ENCODE data around the gene BDH1.

The BDH1 gene

GRCh38 chr3:197554562-197555280 is 1.0 kb downstream of the BDH1 start:
- H3K4me3 ChIP-seq (ENCODE audit: low read depth, low read length) = peak overlapping the region; percentile 95
- TF ChIP-seq, protein P1, sequence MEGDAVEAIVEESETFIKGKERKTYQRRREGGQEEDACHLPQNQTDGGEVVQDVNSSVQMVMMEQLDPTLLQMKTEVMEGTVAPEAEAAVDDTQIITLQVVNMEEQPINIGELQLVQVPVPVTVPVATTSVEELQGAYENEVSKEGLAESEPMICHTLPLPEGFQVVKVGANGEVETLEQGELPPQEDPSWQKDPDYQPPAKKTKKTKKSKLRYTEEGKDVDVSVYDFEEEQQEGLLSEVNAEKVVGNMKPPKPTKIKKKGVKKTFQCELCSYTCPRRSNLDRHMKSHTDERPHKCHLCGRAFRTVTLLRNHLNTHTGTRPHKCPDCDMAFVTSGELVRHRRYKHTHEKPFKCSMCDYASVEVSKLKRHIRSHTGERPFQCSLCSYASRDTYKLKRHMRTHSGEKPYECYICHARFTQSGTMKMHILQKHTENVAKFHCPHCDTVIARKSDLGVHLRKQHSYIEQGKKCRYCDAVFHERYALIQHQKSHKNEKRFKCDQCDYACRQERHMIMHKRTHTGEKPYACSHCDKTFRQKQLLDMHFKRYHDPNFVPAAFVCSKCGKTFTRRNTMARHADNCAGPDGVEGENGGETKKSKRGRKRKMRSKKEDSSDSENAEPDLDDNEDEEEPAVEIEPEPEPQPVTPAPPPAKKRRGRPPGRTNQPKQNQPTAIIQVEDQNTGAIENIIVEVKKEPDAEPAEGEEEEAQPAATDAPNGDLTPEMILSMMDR (IDR thresholded peaks at IDR 0.05; ENCODE audit: control insufficient read depth, extremely low read depth, insufficient read depth) = peak; percentile 68
- peak; percentile 89 for DNase-seq (ENCODE audit: low read depth)

- no peak for DNase-seq (ENCODE audit: low read depth)
- TF ChIP-seq, protein P1 (IDR thresholded peaks at IDR 0.05; ENCODE audit: control insufficient read depth, extremely low read depth, insufficient read depth) = no peak
- peak overlapping the region; percentile 95 for H3K4me3 ChIP-seq (ENCODE audit: low read depth, low read length)
Observed at GRCh38 chr3:197554196-197554561, 1.6 kb downstream of the BDH1 start.

DNA sequence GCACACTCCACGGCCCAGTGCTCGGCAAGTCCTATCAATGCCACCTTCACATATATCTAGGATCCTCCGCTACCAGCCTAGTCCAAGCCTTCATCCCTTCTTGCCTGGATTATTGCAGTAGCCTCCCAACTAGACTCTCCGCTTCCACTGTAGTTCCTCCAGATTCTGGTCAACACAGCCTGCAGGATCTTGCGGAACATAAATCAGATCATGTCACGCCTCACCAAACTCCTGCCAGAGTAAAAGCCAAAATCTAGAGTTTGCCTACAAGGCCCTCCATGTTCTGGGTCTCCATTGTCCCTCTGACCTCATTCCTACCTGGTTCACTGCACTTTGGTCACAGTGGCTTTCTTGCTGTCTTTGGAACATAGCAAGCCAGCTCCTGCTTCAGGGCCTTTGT is 3.6 kb downstream of the BDH1 start:
- TF ChIP-seq, protein P1 (IDR thresholded peaks at IDR 0.05; ENCODE audit: control insufficient read depth, extremely low read depth, insufficient read depth) = no peak
- DNase-seq (ENCODE audit: low read depth) = no peak
- no peak overlapping the region for H3K4me3 ChIP-seq (ENCODE audit: low read depth, low read length)

DNA sequence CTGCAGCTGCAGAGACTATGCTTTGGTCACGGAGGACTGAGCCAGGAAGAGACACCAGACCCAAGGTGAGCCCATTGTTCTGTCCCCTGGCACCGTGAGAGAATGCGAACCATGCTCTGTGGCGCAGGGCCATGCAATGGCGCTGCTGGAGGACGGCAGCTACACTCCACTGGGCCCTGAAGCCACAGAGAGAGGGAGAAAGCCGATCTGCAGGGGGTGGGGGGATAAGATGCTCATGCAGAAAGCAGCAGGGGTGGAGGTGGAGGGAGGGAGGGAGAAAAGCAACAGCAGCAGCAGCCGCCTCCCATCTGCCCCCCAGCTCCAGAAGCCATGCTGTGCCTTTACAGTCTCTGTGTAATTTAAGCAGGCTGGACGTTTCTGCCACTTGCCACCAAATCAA is 5.3 kb downstream of the BDH1 start:
- TF ChIP-seq, protein P1 (IDR thresholded peaks at IDR 0.05; ENCODE audit: control insufficient read depth, extremely low read depth, insufficient read depth) = no peak
- no peak overlapping the region for H3K4me3 ChIP-seq (ENCODE audit: low read depth, low read length)
- no peak for DNase-seq (ENCODE audit: low read depth)

GRCh38 chr3:197549261-197549885 is 6.4 kb downstream of the BDH1 start:
- TF ChIP-seq, protein P1 (IDR thresholded peaks at IDR 0.05; ENCODE audit: control insufficient read depth, extremely low read depth, insufficient read depth) = no peak
- H3K4me3 ChIP-seq (ENCODE audit: low read depth, low read length) = no peak overlapping the region
- DNase-seq (ENCODE audit: low read depth) = peak; percentile 28

DNA sequence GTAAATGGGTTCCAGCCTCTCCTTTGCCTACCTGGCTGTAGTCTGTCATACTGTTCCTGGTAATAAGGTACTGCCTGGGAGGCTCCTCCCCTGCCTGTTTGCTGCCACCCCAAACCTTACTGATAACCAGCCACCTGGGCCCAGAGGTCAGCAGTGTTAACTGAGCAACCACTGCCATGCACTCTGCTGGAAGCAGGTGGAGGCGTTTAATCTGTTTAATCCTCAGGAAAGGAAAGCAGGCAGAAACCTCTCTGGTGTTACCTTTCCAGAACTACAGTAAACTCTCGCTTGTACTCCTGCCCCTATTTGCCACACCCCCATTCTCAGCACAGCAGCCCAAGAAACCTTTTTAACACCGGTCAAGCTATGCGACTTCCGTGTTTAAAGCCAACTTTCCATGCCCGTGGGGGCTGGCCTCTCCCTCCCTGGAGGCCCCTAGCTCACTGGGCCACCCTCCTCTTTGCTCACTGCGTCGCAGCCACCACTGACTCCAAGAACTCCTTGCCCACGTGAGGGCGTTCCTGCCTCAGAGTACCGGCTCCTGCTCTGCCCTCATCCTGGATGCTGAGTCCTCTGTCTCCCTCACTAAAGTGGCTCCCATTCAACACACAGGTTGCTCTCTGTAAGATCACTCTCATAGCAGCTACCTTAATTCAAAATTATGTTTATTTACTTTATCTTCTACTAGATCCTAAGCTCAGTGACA is 8.3 kb downstream of the BDH1 start:
- no peak for DNase-seq (ENCODE audit: low read depth)
- TF ChIP-seq, protein P1 (IDR thresholded peaks at IDR 0.05; ENCODE audit: control insufficient read depth, extremely low read depth, insufficient read depth) = no peak
- H3K4me3 ChIP-seq (ENCODE audit: low read depth, low read length) = no peak overlapping the region
